Thyroid gland (tissue), 4 donors: Measurements from ENCODE around the gene DHX15.

Source experiments
- POLR2A ChIP-seq, 2 donors: fragments of 450-650 bp; IDR thresholded peaks; one replicate each; pipeline ENCODE4 v1.6.1; 2017; ENCODE audit warnings: antibody characterized with exemption in 2 of 2, mild to moderate bottlenecking in 2 of 2, moderate library complexity in 1 of 2
- TF ChIP-seq, protein P1 (sequence below), 6 experiments: fragments of 200-600 bp in 3 of 6; fragments of 450-650 bp in 3 of 6; sonication (generic) in 3 of 6; IDR thresholded peaks; one replicate each; pipeline ENCODE4 v1.5.1; 2016 to 2019; ENCODE audit warnings: antibody characterized with exemption in 6 of 6, mild to moderate bottlenecking in 2 of 6, inconsistent platforms in 1 of 6, moderate library complexity in 1 of 6

- TF ChIP-seq, protein P1, sequence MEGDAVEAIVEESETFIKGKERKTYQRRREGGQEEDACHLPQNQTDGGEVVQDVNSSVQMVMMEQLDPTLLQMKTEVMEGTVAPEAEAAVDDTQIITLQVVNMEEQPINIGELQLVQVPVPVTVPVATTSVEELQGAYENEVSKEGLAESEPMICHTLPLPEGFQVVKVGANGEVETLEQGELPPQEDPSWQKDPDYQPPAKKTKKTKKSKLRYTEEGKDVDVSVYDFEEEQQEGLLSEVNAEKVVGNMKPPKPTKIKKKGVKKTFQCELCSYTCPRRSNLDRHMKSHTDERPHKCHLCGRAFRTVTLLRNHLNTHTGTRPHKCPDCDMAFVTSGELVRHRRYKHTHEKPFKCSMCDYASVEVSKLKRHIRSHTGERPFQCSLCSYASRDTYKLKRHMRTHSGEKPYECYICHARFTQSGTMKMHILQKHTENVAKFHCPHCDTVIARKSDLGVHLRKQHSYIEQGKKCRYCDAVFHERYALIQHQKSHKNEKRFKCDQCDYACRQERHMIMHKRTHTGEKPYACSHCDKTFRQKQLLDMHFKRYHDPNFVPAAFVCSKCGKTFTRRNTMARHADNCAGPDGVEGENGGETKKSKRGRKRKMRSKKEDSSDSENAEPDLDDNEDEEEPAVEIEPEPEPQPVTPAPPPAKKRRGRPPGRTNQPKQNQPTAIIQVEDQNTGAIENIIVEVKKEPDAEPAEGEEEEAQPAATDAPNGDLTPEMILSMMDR (IDR thresholded peaks at IDR 0.05): no peak
- no peak for TF ChIP-seq POLR2A (IDR thresholded peaks at IDR 0.05)
Measured at GRCh38 chr4:24544208-24544988, 40.0 kb downstream of the DHX15 start.
